KG1 (cell line): ENCODE measurements around the gene PPM1H.
A peak's percentile ranks its signal among the peaks of the same experiment; 100 is the strongest.

Experiments used
- DNase-seq: peaks from one replicate; lab custom pipeline; 2025; lab: John Stamatoyannopoulos, UW

PPM1H gene

GRCh38 chr12:62799126-62799736 lies 135.7 kb downstream of the PPM1H start:
- DNase-seq = no peak

GRCh38 chr12:62794218-62794583 lies 140.7 kb downstream of the PPM1H start:
- DNase-seq = no peak

GRCh38 chr12:62793256-62794217 lies 141.4 kb downstream of the PPM1H start:
- DNase-seq = peak; percentile 20

- DNase-seq = no peak
Measured at GRCh38 chr12:62792236-62792870, 142.6 kb downstream of the PPM1H start.

GRCh38 chr12:62789851-62790250 lies 145.1 kb downstream of the PPM1H start:
- DNase-seq = no peak

GRCh38 chr12:62787611-62788010 lies 147.3 kb downstream of the PPM1H start:
- no peak for DNase-seq

- DNase-seq = no peak
Measured at GRCh38 chr12:62787023-62787422, 147.9 kb downstream of the PPM1H start.

- DNase-seq = no peak
Measured at GRCh38 chr12:62785941-62786559, 148.9 kb downstream of the PPM1H start.

- DNase-seq = no peak
Measured at GRCh38 chr12:62784576-62784975, 150.4 kb downstream of the PPM1H start.

GRCh38 chr12:62783881-62784280 lies 151.1 kb downstream of the PPM1H start:
- DNase-seq = no peak

- no peak for DNase-seq
Measured at GRCh38 chr12:62781136-62781880, 153.6 kb downstream of the PPM1H start.

GRCh38 chr12:62779488-62779887 lies 155.5 kb downstream of the PPM1H start:
- no peak for DNase-seq

GRCh38 chr12:62778187-62778586 lies 156.8 kb downstream of the PPM1H start:
- no peak for DNase-seq

GRCh38 chr12:62776997-62777396 lies 158.0 kb downstream of the PPM1H start:
- DNase-seq = no peak

- DNase-seq = no peak
Measured at GRCh38 chr12:62776575-62776974, 158.4 kb downstream of the PPM1H start.

- no peak for DNase-seq
Measured at GRCh38 chr12:62774794-62775193, 160.2 kb downstream of the PPM1H start.

- no peak for DNase-seq
Measured at GRCh38 chr12:62772416-62772955, 162.5 kb downstream of the PPM1H start.

GRCh38 chr12:62771828-62772227 lies 163.1 kb downstream of the PPM1H start:
- DNase-seq = no peak

- no peak for DNase-seq
Measured at GRCh38 chr12:62770381-62770780, 164.6 kb downstream of the PPM1H start.

- no peak for DNase-seq
Measured at GRCh38 chr12:62769076-62769619, 165.8 kb downstream of the PPM1H start.

GRCh38 chr12:62767946-62768345 lies 167.0 kb downstream of the PPM1H start:
- no peak for DNase-seq
